K562 (cell line): ENCODE measurements around the gene INHA. TPM values are rescaled to one million over a fixed set of nuclear protein-coding genes. Genes with fewer than 3 reads are reported as not detected.

Source experiments
- KDM1A ChIP-seq, 2 experiments: fragments of 450-650 bp; IDR thresholded peaks; 2 replicates each; pipeline ENCODE4 v1.6.1; 2016; ENCODE audit warnings: mild to moderate bottlenecking in 2 of 2
- NFIX ChIP-seq: fragments of 250-450 bp; sonication (Bioruptor Pico); IDR thresholded peaks from 2 replicates; pipeline ENCODE4 v1.4.0; 2020; ENCODE audit warnings: low read depth, mild to moderate bottlenecking, moderate library complexity
- NFYB ChIP-seq: IDR thresholded peaks from 2 replicates; pipeline ENCODE4 v1.6.1; 2011; ENCODE audit warnings: mild to moderate bottlenecking, moderate library complexity; ENCODE audit not compliant: insufficient read length; ENCODE audit errors: extremely low read depth
- NRF1 ChIP-seq, 2 experiments: fragments of 450-650 bp; IDR thresholded peaks in 1 of 2; conservative IDR thresholded peaks in 1 of 2; 2 replicates each; pipeline ENCODE4 v1.6.1; 2014; ENCODE audit warnings: mild to moderate bottlenecking in 2 of 2
- RBFOX2 ChIP-seq: fragments of 200-400 bp; formaldehyde crosslinking; IDR thresholded peaks from 2 replicates; pipeline ENCODE4 v1.6.1; 2017; ENCODE audit warnings: low read depth, mild to moderate bottlenecking, low read length, moderate library complexity
- TCF3 ChIP-seq: sonication (generic); formaldehyde crosslinking; IDR thresholded peaks from 2 replicates; pipeline ENCODE4 v1.4.0; 2020; ENCODE audit warnings: mild to moderate bottlenecking, missing genetic modification reagents
- UBTF ChIP-seq, 2 experiments: IDR thresholded peaks; 2 replicates each; pipeline ENCODE4 v1.6.1; 2012; ENCODE audit warnings: improper control_type of control experiment in 2 of 2, low read depth in 2 of 2, low read length in 2 of 2, borderline replicate concordance in 1 of 2
- ZNF384 ChIP-seq: IDR thresholded peaks from 2 replicates; pipeline ENCODE4 v1.6.1; 2012; ENCODE audit warnings: low read depth, low read length, improper control_type of control experiment
- ZNF518B ChIP-seq: fragments of 250-450 bp; sonication (Bioruptor Pico); IDR thresholded peaks from 2 replicates; pipeline ENCODE4 v1.5.0; 2021; ENCODE audit warnings: mild to moderate bottlenecking, moderate library complexity
- polyA plus RNA-seq, 8 experiments: library from polyadenylated mRNA; depleted of rRNA in 4 of 8; stranded (reverse) in 5 of 8; unstranded in 3 of 8; fragments of >200 nt; fragmentation: Nextera tagmentation in 2 of 8; fragmentation: Illumina TruSeq in 1 of 8; extraction: Ambion mirVana in 2 of 8; extraction: Trizol in 1 of 8; gene quantifications; 2 replicates each; pipeline versions ENCODE4 v1.2.1 to v1.2.3, GENCODE V29; 2011 to 2014; ENCODE audit warnings: inconsistent platforms in 1 of 8, missing spikeins in 1 of 8
- total RNA-seq, 7 experiments: library from RNA; depleted of rRNA in 6 of 7; stranded (reverse); fragments of >200 nt in 6 of 7; fragmentation: Illumina TruSeq in 2 of 7; extraction: Trizol in 2 of 7; gene quantifications; 2 replicates each; pipeline versions ENCODE4 v1.2.1 to v1.2.3, GENCODE V29; 2011 to 2021; ENCODE audit warnings: low replicate concordance in 1 of 7

INHA gene
- total and polyA plus RNA-seq, 9 of the 15 experiments (the other 6 are each of a cell fraction or from before 2014, with no cell fraction given), result 0.07 to 1.9 (median 0.40) TPM

DNA sequence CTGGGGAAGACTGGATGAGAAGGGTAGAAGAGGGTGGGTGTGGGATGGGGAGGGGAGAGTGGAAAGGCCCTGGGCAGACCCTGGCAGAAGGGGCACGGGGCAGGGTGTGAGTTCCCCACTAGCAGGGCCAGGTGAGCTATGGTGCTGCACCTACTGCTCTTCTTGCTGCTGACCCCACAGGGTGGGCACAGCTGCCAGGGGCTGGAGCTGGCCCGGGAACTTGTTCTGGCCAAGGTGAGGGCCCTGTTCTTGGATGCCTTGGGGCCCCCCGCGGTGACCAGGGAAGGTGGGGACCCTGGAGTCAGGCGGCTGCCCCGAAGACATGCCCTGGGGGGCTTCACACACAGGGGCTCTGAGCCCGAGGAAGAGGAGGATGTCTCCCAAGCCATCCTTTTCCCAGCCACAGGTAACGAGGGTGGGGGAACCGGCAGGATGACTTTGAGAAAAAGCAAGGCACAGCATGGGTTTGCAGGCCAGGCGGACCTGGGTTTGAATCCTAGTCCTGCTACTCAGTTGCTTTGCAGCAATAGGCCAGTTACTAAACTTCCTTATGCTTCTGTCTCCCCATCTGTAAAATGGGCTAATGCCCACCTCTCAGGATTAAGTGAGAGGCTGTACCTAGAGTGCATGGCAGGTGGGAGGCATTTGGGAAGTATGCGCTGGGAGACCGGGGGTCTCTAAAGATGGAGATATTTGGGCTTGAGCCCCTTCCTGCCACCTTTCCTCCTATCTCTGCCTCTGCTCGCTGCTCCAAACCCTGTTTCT lies at the start of gene INHA (continued):
- TF ChIP-seq UBTF (IDR thresholded peaks at IDR 0.05; ENCODE audit: borderline replicate concordance in 1 of 2, low read depth in 2 of 2, low read length in 2 of 2) (no peak), ZNF518B (CRISPR knock-in tag) (no peak), TCF3 (CRISPR knock-in tag) (no peak), NFIX (CRISPR knock-in tag) (no peak), RBFOX2 (peak; percentile 12; the same call in 1 of the 2 replicates), ZNF384 (no peak), NRF1 (conservative IDR thresholded peaks at IDR 0.05 in 1 of 2, IDR thresholded peaks at IDR 0.05 in 1 of 2) (peak; percentile 4 to 9; a peak in 1 of 4 replicates), NFYB (no peak), KDM1A (IDR thresholded peaks at IDR 0.05) (peak in 1 of 2 experiments; percentile 45; a peak in 1 of 4 replicates)
